Psoas muscle (tissue), 8 donors: ENCODE measurements around the gene ZDHHC3. TPM values are rescaled to one million over a fixed set of nuclear protein-coding genes. Genes with fewer than 3 reads are reported as not detected.

Source experiments
- ATAC-seq, 4 donors: fragments of 200-7000 bp; cut with Tn5 transposase; one replicate each; pipeline ENCODE4 v1.9.1; 2020; ENCODE audit warnings: moderate library complexity in 3 of 4, mild to moderate bottlenecking in 2 of 4
- DNase-seq, 2 donors: peaks; one replicate each; pipeline ENCODE4 v3.0.0-alpha.2; 2020
- H3K27ac ChIP-seq: fragments of 200-600 bp; one replicate; pipeline ENCODE4 v1.8.0; 2022
- H3K27me3 ChIP-seq, 3 donors: fragments of 200-600 bp in 1 of 3; one replicate each; pipeline versions ENCODE4 v1.6.1 to v1.8.0; 2013 to 2022; ENCODE audit warnings: low read length in 2 of 3, mild to moderate bottlenecking in 2 of 3, moderate library complexity in 1 of 3; ENCODE audit not compliant: insufficient read depth in 3 of 3
- H3K36me3 ChIP-seq, 2 donors: fragments of 200-600 bp in 1 of 2; one replicate each; pipeline versions ENCODE4 v1.6.1 to v1.8.0; 2013 to 2022; ENCODE audit warnings: low read depth in 1 of 2, mild to moderate bottlenecking in 1 of 2, moderate library complexity in 1 of 2; ENCODE audit not compliant: insufficient read depth in 1 of 2
- H3K4me1 ChIP-seq: fragments of 200-600 bp; one replicate; pipeline ENCODE4 v1.8.0; 2022
- H3K4me3 ChIP-seq: fragments of 200-600 bp; one replicate; pipeline ENCODE4 v1.8.0; 2022; ENCODE audit warnings: mild to moderate bottlenecking
- H3K9me3 ChIP-seq: fragments of 200-600 bp; one replicate; pipeline ENCODE4 v1.8.0; 2022
- WGBS, 3 donors: extraction: QIAGEN DNeasy Blood & Tissue Kit; methylation state at CpG; one replicate each; pipeline versions ENCODE4 v1.1.6 to v1.1.7; 2013; 5-methylcytosine and 5-hydroxymethylcytosine counted together
- intact Hi-C, 2 donors: fragments of 100-400 bp; cut with DNase I; formaldehyde crosslinking; loops; one replicate each; pipeline versions ENCODE4 v1.11.0 to v1.14.2; 2022
- polyA plus RNA-seq, 3 donors: library from polyadenylated mRNA; stranded (reverse); fragments of 200-250 nt; gene quantifications; one replicate each; pipeline ENCODE4 v1.2.3, GENCODE V29; 2013
- total RNA-seq, 4 donors: library from RNA; stranded (reverse); fragmentation: NEBNext Ultra II Directional in 2 of 4; extraction: Animal tissue kit (Norgen Biotek cat#: 25700) in 2 of 4; gene quantifications; one replicate each; pipeline versions ENCODE4 v1.2.1 to v1.2.4, GENCODE V29; 2021 to 2023
- TF ChIP-seq, protein P1 (sequence below): fragments of 200-600 bp; IDR thresholded peaks from one replicate; pipeline ENCODE4 v1.8.0; 2022; ENCODE audit warnings: antibody characterized with exemption
- donor health status: healthy with polysubstance abuse.
- donor health status: DM: no; HTN: no; CAD: no; lungs with moderate emphysema.
- donor health status: Bipolar disorder and iron deficiency.
- donor health status: healthy.
- donor health status: DM: yes; HTN: yes; CAD: no.
- donor health status: DM: no; HTN: no; CAD: no.
- donor health status: DM: no; HTN: no; CAD: no.
- donor health status: DM: yes; HTN: yes; CAD: no.

ZDHHC3 gene
- total and polyA plus RNA-seq, 7 donors = 22.2 to 58.3 (median 40.8) TPM

GRCh38 chr3:44929782-44930181, 46.2 kb downstream of the ZDHHC3 start:
- intact Hi-C loops = no loop called here
- WGBS, 3 donors = 79 to 85% (median 79%) methylated on average over 5 of the region's 5 CpGs
- H3K36me3 ChIP-seq = peaks cover 4 to 87% of the 10 kb centered on the region in 2 donors

GRCh38 chr3:44927371-44927770, 48.6 kb downstream of the ZDHHC3 start:
- ATAC-seq (no peak), DNase-seq (no peak)
- Histone ChIP-seq H3K9me3 (no peaks in the 10 kb centered on the region), H3K4me1 (no peaks in the 10 kb centered on the region), H3K27ac (no peak overlapping the region), H3K4me3 (no peak overlapping the region), H3K27me3 (no peaks in the 10 kb centered on the region), H3K36me3 (peaks cover 5 to 77% of the 10 kb centered on the region in 2 donors)
- TF ChIP-seq, protein P1, sequence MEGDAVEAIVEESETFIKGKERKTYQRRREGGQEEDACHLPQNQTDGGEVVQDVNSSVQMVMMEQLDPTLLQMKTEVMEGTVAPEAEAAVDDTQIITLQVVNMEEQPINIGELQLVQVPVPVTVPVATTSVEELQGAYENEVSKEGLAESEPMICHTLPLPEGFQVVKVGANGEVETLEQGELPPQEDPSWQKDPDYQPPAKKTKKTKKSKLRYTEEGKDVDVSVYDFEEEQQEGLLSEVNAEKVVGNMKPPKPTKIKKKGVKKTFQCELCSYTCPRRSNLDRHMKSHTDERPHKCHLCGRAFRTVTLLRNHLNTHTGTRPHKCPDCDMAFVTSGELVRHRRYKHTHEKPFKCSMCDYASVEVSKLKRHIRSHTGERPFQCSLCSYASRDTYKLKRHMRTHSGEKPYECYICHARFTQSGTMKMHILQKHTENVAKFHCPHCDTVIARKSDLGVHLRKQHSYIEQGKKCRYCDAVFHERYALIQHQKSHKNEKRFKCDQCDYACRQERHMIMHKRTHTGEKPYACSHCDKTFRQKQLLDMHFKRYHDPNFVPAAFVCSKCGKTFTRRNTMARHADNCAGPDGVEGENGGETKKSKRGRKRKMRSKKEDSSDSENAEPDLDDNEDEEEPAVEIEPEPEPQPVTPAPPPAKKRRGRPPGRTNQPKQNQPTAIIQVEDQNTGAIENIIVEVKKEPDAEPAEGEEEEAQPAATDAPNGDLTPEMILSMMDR = no peak
- 95 to 97% (median 97%) methylated on average over 6 to 7 of the region's 7 CpGs for WGBS, 3 donors
- intact Hi-C loops = no loop called here

More at GRCh38 chr3:44929782-44930181, 46.2 kb downstream of the ZDHHC3 start:
- Histone ChIP-seq H3K4me1 (no peaks in the 10 kb centered on the region), H3K27me3 (no peaks in the 10 kb centered on the region), H3K27ac (no peak overlapping the region), H3K4me3 (no peak overlapping the region), H3K9me3 (no peaks in the 10 kb centered on the region)
- DNase-seq (no peak), ATAC-seq (no peak)
- TF ChIP-seq, protein P1 = no peak

GRCh38 chr3:44926921-44927320, 49.1 kb downstream of the ZDHHC3 start:
- Histone ChIP-seq H3K36me3 (peaks cover 8 to 78% of the 10 kb centered on the region in 2 donors), H3K27ac (no peak overlapping the region), H3K4me1 (no peaks in the 10 kb centered on the region), H3K27me3 (no peaks in the 10 kb centered on the region), H3K9me3 (no peaks in the 10 kb centered on the region), H3K4me3 (no peak overlapping the region)
- DNase-seq (no peak), ATAC-seq (no peak)
- 93 to 98% (median 98%) methylated on average over 7 of the region's 7 CpGs for WGBS, 3 donors
- TF ChIP-seq, protein P1 = no peak
- intact Hi-C loops = no loop called here

- H3K27ac ChIP-seq = no peak overlapping the region
- no peaks in the 10 kb centered on the region for H3K4me1 ChIP-seq
- no peak overlapping the region for H3K4me3 ChIP-seq
- H3K27me3 ChIP-seq = no peaks in the 10 kb centered on the region
- intact Hi-C loops = no loop called here
- TF ChIP-seq, protein P1 = no peak
- no peaks in the 10 kb centered on the region for H3K9me3 ChIP-seq
- whole genome bisulfite sequencing, 3 donors = 83 to 91% (median 89%) methylated on average over 10 of the region's 10 CpGs
- no peak for DNase-seq
- peaks cover 8 to 78% of the 10 kb centered on the region in 2 donors for H3K36me3 ChIP-seq
- no peak for ATAC-seq
Observed at GRCh38 chr3:44926172-44926571, 49.8 kb downstream of the ZDHHC3 start.

- no peak for DNase-seq
- H3K27me3 ChIP-seq = no peaks in the 10 kb centered on the region
- intact Hi-C loops = no loop called here
- no peak overlapping the region for H3K4me3 ChIP-seq
- no peaks in the 10 kb centered on the region for H3K9me3 ChIP-seq
- no peaks in the 10 kb centered on the region for H3K4me1 ChIP-seq
- TF ChIP-seq, protein P1 = no peak
- no peak for ATAC-seq
- H3K36me3 ChIP-seq = peaks cover 8 to 66% of the 10 kb centered on the region in 2 donors
- no peak overlapping the region for H3K27ac ChIP-seq
- 80 to 86% (median 83%) methylated on average over 5 of the region's 5 CpGs for WGBS, 3 donors
Observed at GRCh38 chr3:44924457-44925084, 51.4 kb downstream of the ZDHHC3 start.
